GM12864 (cell line): ENCODE measurements around the gene ANKRD42.

ENCODE experiments used
- DNase-seq: peaks from one replicate; pipeline ENCODE4 v3.0.0-alpha.2; 2011; ENCODE audit warnings: low read depth
- H3K4me3 ChIP-seq: 2 replicates; pipeline ENCODE4 v1.5.1; 2011; ENCODE audit warnings: mild to moderate bottlenecking, low read depth, low read length, control low read depth
- CTCF ChIP-seq: IDR thresholded peaks from 2 replicates; pipeline ENCODE4 v1.5.1; 2011; ENCODE audit warnings: low read depth, mild to moderate bottlenecking, moderate library complexity, low read length, control low read depth, inconsistent platforms; ENCODE audit errors: missing control alignments

Gene ANKRD42

GRCh38 chr11:83275888-83276641 lies 82.6 kb downstream of the ANKRD42 start:
- no peak for TF ChIP-seq CTCF
- no peak for DNase-seq
- H3K4me3 ChIP-seq: no peak overlapping the region

GRCh38 chr11:83278351-83278750 lies 84.8 kb downstream of the ANKRD42 start:
- TF ChIP-seq CTCF: no peak
- DNase-seq: no peak
- H3K4me3 ChIP-seq: no peak overlapping the region

GRCh38 chr11:83280256-83280655 lies 86.7 kb downstream of the ANKRD42 start:
- TF ChIP-seq CTCF: no peak
- no peak overlapping the region for H3K4me3 ChIP-seq
- no peak for DNase-seq

GRCh38 chr11:83282084-83282716 lies 88.7 kb downstream of the ANKRD42 start:
- no peak for TF ChIP-seq CTCF
- DNase-seq: no peak
- no peak overlapping the region for H3K4me3 ChIP-seq

GRCh38 chr11:83284501-83285150 lies 91.1 kb downstream of the ANKRD42 start:
- DNase-seq: no peak
- peak overlapping the region; percentile 83 for H3K4me3 ChIP-seq
- no peak for TF ChIP-seq CTCF

GRCh38 chr11:83285151-83285770 lies 91.7 kb downstream of the ANKRD42 start:
- no peak for DNase-seq
- TF ChIP-seq CTCF: no peak
- peak overlapping the region; percentile 83 for H3K4me3 ChIP-seq
